ENCODE measurements around the gene LTBP3. TPM values are rescaled to one million over a fixed set of nuclear protein-coding genes. Genes with fewer than 3 reads are reported as not detected.

LTBP3 gene
- total and polyA plus RNA-seq, 2 of the 13 experiments (the other 11 are each of a cell fraction or from before 2014, with no cell fraction given), result 12.2 to 68.1 TPM

- peak; percentile 53; the same call in 1 of the 2 replicates for TF ChIP-seq ARID2 (CRISPR knock-in tag; IDR thresholded peaks at IDR 0.05; ENCODE audit: borderline replicate concordance)
- no peak for TF ChIP-seq ZNF326 (CRISPR knock-in tag; IDR thresholded peaks at IDR 0.05; ENCODE audit: borderline replicate concordance)
- no peak for TF ChIP-seq ATF4 (CRISPR knock-in tag; IDR thresholded peaks at IDR 0.05)
- 0 out of 2 replicates have a peak, but pooled peaks have one; percentile 17 for TF ChIP-seq ZHX2 (IDR thresholded peaks at IDR 0.05; ENCODE audit: low read depth)
- TF ChIP-seq ZHX2 (CRISPR knock-in tag; IDR thresholded peaks at IDR 0.05; ENCODE audit: borderline replicate concordance), result no peak
- TF ChIP-seq NFYB (CRISPR knock-in tag; IDR thresholded peaks at IDR 0.05), result 0 out of 2 replicates have a peak, but pooled peaks have one; percentile 10
- TF ChIP-seq KDM4B (CRISPR knock-in tag; IDR thresholded peaks at IDR 0.05), result 0 out of 2 replicates have a peak, but pooled peaks have one; percentile 26
- TF ChIP-seq KLF15 (CRISPR knock-in tag; IDR thresholded peaks at IDR 0.05; ENCODE audit: borderline replicate concordance), result no peak
- TF ChIP-seq HOXA5 (CRISPR knock-in tag; IDR thresholded peaks at IDR 0.05), result no peak
- TF ChIP-seq ZNF207 (IDR thresholded peaks at IDR 0.05; ENCODE audit: borderline replicate concordance), result no peak
- TF ChIP-seq, protein P1, sequence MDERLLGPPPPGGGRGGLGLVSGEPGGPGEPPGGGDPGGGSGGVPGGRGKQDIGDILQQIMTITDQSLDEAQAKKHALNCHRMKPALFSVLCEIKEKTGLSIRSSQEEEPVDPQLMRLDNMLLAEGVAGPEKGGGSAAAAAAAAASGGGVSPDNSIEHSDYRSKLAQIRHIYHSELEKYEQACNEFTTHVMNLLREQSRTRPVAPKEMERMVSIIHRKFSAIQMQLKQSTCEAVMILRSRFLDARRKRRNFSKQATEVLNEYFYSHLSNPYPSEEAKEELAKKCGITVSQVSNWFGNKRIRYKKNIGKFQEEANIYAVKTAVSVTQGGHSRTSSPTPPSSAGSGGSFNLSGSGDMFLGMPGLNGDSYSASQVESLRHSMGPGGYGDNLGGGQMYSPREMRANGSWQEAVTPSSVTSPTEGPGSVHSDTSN (CRISPR knock-in tag; IDR thresholded peaks at IDR 0.05), result no peak
- TF ChIP-seq, protein P2, sequence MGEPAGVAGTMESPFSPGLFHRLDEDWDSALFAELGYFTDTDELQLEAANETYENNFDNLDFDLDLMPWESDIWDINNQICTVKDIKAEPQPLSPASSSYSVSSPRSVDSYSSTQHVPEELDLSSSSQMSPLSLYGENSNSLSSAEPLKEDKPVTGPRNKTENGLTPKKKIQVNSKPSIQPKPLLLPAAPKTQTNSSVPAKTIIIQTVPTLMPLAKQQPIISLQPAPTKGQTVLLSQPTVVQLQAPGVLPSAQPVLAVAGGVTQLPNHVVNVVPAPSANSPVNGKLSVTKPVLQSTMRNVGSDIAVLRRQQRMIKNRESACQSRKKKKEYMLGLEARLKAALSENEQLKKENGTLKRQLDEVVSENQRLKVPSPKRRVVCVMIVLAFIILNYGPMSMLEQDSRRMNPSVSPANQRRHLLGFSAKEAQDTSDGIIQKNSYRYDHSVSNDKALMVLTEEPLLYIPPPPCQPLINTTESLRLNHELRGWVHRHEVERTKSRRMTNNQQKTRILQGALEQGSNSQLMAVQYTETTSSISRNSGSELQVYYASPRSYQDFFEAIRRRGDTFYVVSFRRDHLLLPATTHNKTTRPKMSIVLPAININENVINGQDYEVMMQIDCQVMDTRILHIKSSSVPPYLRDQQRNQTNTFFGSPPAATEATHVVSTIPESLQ (CRISPR knock-in tag; conservative IDR thresholded peaks at IDR 0.05), result no peak
- TF ChIP-seq ZNF775 (CRISPR knock-in tag; IDR thresholded peaks at IDR 0.05; ENCODE audit: borderline replicate concordance), result no peak
- no peak for TF ChIP-seq HES4 (CRISPR knock-in tag; IDR thresholded peaks at IDR 0.05; ENCODE audit: borderline replicate concordance)
- TF ChIP-seq ZNF331 (CRISPR knock-in tag; IDR thresholded peaks at IDR 0.05), result no peak; the same call in none of the 2 replicates
- TF ChIP-seq, protein P3, sequence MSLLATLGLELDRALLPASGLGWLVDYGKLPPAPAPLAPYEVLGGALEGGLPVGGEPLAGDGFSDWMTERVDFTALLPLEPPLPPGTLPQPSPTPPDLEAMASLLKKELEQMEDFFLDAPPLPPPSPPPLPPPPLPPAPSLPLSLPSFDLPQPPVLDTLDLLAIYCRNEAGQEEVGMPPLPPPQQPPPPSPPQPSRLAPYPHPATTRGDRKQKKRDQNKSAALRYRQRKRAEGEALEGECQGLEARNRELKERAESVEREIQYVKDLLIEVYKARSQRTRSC (CRISPR knock-in tag; IDR thresholded peaks at IDR 0.05; ENCODE audit: low read depth), result no peak
These were observed 69.0 kb downstream of the LTBP3 start (continued) for GRCh38 chr11:65489035-65489705.
